ENCODE data around the gene SNCG. TPM values are rescaled to one million over a fixed set of nuclear protein-coding genes. Genes with fewer than 3 reads are reported as not detected.
A peak's percentile ranks its signal among the peaks of the same experiment; 100 is the strongest.
"Not testable (repeated sequence)": the region's sequence is repeated elsewhere in the genome, so short reads cannot be mapped to it uniquely, and the experiment has no call there.

Gene SNCG
- polyA plus RNA-seq, 3 donors = 1.8 TPM; not detected in 2

- H3K9me3 Mint-ChIP-seq = peaks cover 0 to 2% (median 0%) of the 10 kb centered on the region in 7 donors
- H3K79me2 ChIP-seq (ENCODE audit: insufficient read depth, low read length) = no peaks in the 10 kb centered on the region
- DNase-seq = no peak
- no peaks in the 10 kb centered on the region for H3K36me3 Mint-ChIP-seq
- no peaks in the 10 kb centered on the region for H4K20me1 ChIP-seq (ENCODE audit: insufficient read depth, low read length)
- H3K9ac ChIP-seq (ENCODE audit: insufficient read depth, low read length, poor library complexity, severe bottlenecking) = no peak overlapping the region
- H3K4me2 ChIP-seq (replicated peaks; ENCODE audit: extremely low read depth, low read length, poor library complexity, severe bottlenecking) = no peak overlapping the region
- intact Hi-C loops (cut with micrococcal nuclease) = no loop called here
- H2AFZ ChIP-seq (ENCODE audit: insufficient read depth, low read depth, low read length, poor library complexity, severe bottlenecking) = no peak overlapping the region
- H3K27ac Mint-ChIP-seq = no peak overlapping the region
- H3K4me3 ChIP-seq (replicated peaks in 1 of 3; ENCODE audit: low read depth in 2 of 3, low read length in 3 of 3) = no peak overlapping the region
- no peaks in the 10 kb centered on the region for H3K9me3 ChIP-seq (replicated peaks in 1 of 2; ENCODE audit: control insufficient read depth in 1 of 2, insufficient read depth in 1 of 2, low read length in 2 of 2)
- H3K4me3 Mint-ChIP-seq = no peak overlapping the region
- H3K36me3 ChIP-seq (replicated peaks in 1 of 2; ENCODE audit: control insufficient read depth in 1 of 2, insufficient read depth in 2 of 2, low read length in 2 of 2) = no peaks in the 10 kb centered on the region
- no peak for TF ChIP-seq CTCF (IDR thresholded peaks at IDR 0.05)
- H3K27me3 ChIP-seq (ENCODE audit: control insufficient read depth in 2 of 2, insufficient read depth in 2 of 2, low read length in 2 of 2) = no peaks in the 10 kb centered on the region
- H3K27ac ChIP-seq (ENCODE audit: low read depth in 1 of 2, low read length in 2 of 2) = no peak overlapping the region
- no peaks in the 10 kb centered on the region for H3K4me1 ChIP-seq (ENCODE audit: control insufficient read depth in 1 of 2, insufficient read depth in 2 of 2, low read length in 2 of 2)
- H3K4me1 Mint-ChIP-seq = no peaks in the 10 kb centered on the region
- peaks cover 0 to 6% (median 0%) of the 10 kb centered on the region in 3 donors for H3K27me3 Mint-ChIP-seq (ENCODE audit: low read depth in 3 of 3)
Measured at GRCh38 chr10:86992456-86992855, 34.1 kb downstream of the SNCG start.

GRCh38 chr10:86992929-86993328 is 34.5 kb downstream of the SNCG start:
- DNase-seq = no peak
- no peaks in the 10 kb centered on the region for H3K36me3 Mint-ChIP-seq
- H3K27ac Mint-ChIP-seq = no peak overlapping the region
- no peak overlapping the region for H3K4me3 Mint-ChIP-seq
- H3K9me3 Mint-ChIP-seq = peaks cover 0 to 2% (median 0%) of the 10 kb centered on the region in 7 donors
- no peak overlapping the region for H3K4me3 ChIP-seq (replicated peaks in 1 of 3; ENCODE audit: low read depth in 2 of 3, low read length in 3 of 3)
- H3K36me3 ChIP-seq (replicated peaks in 1 of 2; ENCODE audit: control insufficient read depth in 1 of 2, insufficient read depth in 2 of 2, low read length in 2 of 2) = no peaks in the 10 kb centered on the region
- no CpG with 5 or more reads among the region's 2 CpGs for WGBS (ENCODE audit: insufficient coverage)
- no peaks in the 10 kb centered on the region for H3K9me3 ChIP-seq (replicated peaks in 1 of 2; ENCODE audit: control insufficient read depth in 1 of 2, insufficient read depth in 1 of 2, low read length in 2 of 2)
- H3K4me2 ChIP-seq (replicated peaks; ENCODE audit: extremely low read depth, low read length, poor library complexity, severe bottlenecking) = no peak overlapping the region
- TF ChIP-seq CTCF (IDR thresholded peaks at IDR 0.05) = no peak
- intact Hi-C loops (cut with micrococcal nuclease) = no loop called here
- H3K27me3 Mint-ChIP-seq (ENCODE audit: low read depth in 3 of 3) = peaks cover 0 to 6% (median 0%) of the 10 kb centered on the region in 3 donors
- H3K9ac ChIP-seq (ENCODE audit: insufficient read depth, low read length, poor library complexity, severe bottlenecking) = no peak overlapping the region
- no peaks in the 10 kb centered on the region for H3K27me3 ChIP-seq (ENCODE audit: control insufficient read depth in 2 of 2, insufficient read depth in 2 of 2, low read length in 2 of 2)
- no peaks in the 10 kb centered on the region for H4K20me1 ChIP-seq (ENCODE audit: insufficient read depth, low read length)
- H3K27ac ChIP-seq (ENCODE audit: low read depth in 1 of 2, low read length in 2 of 2) = no peak overlapping the region
- no peak overlapping the region for H2AFZ ChIP-seq (ENCODE audit: insufficient read depth, low read depth, low read length, poor library complexity, severe bottlenecking)
- no peaks in the 10 kb centered on the region for H3K4me1 ChIP-seq (ENCODE audit: control insufficient read depth in 1 of 2, insufficient read depth in 2 of 2, low read length in 2 of 2)
- no peaks in the 10 kb centered on the region for H3K79me2 ChIP-seq (ENCODE audit: insufficient read depth, low read length)
- no peaks in the 10 kb centered on the region for H3K4me1 Mint-ChIP-seq

GRCh38 chr10:86999802-87000403 is 41.5 kb downstream of the SNCG start:
- H4K20me1 ChIP-seq (ENCODE audit: insufficient read depth, low read length); intact Hi-C loops (cut with micrococcal nuclease); H3K9ac ChIP-seq (ENCODE audit: insufficient read depth, low read length, poor library complexity, severe bottlenecking); H3K36me3 ChIP-seq (replicated peaks in 1 of 2; ENCODE audit: control insufficient read depth in 1 of 2, insufficient read depth in 2 of 2, low read length in 2 of 2); H3K27me3 Mint-ChIP-seq (ENCODE audit: low read depth in 3 of 3); H3K9me3 ChIP-seq (replicated peaks in 1 of 2; ENCODE audit: control insufficient read depth in 1 of 2, insufficient read depth in 1 of 2, low read length in 2 of 2); H3K27me3 ChIP-seq (ENCODE audit: control insufficient read depth in 2 of 2, insufficient read depth in 2 of 2, low read length in 2 of 2); H3K4me1 ChIP-seq (ENCODE audit: control insufficient read depth in 1 of 2, insufficient read depth in 2 of 2, low read length in 2 of 2); H3K79me2 ChIP-seq (ENCODE audit: insufficient read depth, low read length); H3K4me2 ChIP-seq (replicated peaks; ENCODE audit: extremely low read depth, low read length, poor library complexity, severe bottlenecking); H3K4me3 ChIP-seq (replicated peaks in 1 of 3; ENCODE audit: low read depth in 2 of 3, low read length in 3 of 3); H2AFZ ChIP-seq (ENCODE audit: insufficient read depth, low read depth, low read length, poor library complexity, severe bottlenecking); H3K36me3 Mint-ChIP-seq; H3K4me1 Mint-ChIP-seq; H3K9me3 Mint-ChIP-seq; H3K4me3 Mint-ChIP-seq; H3K27ac ChIP-seq (ENCODE audit: low read depth in 1 of 2, low read length in 2 of 2): not testable (repeated sequence)
- peak; percentile 47 to 81 (median 64) for DNase-seq
- H3K27ac Mint-ChIP-seq = peak overlapping the region in 4 of 7 donors; percentile 3 to 86 (median 70)
- no CpG with 5 or more reads among the region's 6 CpGs for WGBS (ENCODE audit: insufficient coverage)
